GM18508 (cell line): ENCODE data around the gene TBC1D22A.

Experiments used
- ATAC-seq: cut with Tn5 transposase; IDR thresholded peaks from one replicate; pipeline ENCODE4 v1.9.1; 2021; ENCODE audit warnings: moderate number of reproducible peaks; ENCODE audit not compliant: insufficient read depth, unreplicated experiment

Gene TBC1D22A

DNA sequence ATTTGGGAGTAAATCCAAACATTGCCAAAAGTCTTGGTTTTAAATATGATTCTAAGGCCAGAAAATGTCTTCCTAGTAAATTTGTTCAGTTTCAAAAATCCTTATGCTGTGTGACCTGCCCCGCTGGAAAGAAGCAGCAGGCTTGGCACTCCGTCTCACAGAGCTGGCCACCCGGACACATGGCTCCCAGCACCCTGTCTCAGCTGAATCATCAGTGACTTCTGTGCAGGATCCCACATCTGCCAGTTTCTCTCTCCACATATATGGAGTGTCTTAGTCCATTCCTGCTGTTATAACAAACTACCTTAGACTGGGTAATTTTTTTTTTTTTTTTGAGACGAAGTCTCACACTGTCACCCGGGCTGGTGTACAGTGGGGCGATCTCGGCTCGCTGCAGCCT is 356.7 kb downstream of the TBC1D22A start:
- ATAC-seq, result no peak

DNA sequence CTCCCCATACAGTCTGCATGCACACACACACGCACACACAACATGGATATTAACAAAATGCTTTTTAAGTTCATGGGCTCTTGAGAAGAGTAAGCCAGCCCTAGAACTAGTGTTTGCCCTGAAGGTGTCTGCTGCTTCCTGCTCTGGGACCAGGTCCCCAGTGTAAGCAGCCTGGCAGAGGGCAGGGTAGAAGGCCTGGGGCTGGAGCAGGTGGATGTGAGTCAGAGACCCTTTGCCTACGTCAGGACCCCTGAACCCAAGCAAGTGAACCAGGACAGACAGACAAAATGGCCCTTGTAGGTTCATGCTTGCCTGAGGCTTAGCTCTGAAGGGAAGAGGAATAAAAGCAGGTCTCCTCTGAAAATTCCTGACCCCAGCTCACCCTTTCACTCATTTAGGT is 357.9 kb downstream of the TBC1D22A start:
- ATAC-seq, result no peak

DNA sequence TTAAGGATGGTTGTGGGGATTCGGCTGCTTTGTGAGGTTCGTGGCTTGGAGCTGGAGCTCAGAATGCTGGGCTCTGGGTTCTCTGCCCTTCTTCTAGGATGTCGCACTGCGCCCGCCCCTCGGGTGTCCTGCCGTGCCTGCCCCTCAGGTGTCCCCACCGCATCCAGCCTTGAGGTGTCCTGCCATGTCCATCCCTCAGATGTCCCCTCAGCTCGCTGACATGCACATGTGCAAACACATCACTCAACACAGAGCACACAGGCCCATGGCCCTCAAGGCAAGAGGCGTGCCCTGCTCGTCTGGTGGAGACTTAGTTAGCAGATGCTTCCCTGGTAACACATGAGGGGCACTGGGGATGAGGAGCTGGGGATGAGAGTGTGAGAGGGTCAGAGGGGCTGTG is 359.3 kb downstream of the TBC1D22A start:
- ATAC-seq, result no peak

DNA sequence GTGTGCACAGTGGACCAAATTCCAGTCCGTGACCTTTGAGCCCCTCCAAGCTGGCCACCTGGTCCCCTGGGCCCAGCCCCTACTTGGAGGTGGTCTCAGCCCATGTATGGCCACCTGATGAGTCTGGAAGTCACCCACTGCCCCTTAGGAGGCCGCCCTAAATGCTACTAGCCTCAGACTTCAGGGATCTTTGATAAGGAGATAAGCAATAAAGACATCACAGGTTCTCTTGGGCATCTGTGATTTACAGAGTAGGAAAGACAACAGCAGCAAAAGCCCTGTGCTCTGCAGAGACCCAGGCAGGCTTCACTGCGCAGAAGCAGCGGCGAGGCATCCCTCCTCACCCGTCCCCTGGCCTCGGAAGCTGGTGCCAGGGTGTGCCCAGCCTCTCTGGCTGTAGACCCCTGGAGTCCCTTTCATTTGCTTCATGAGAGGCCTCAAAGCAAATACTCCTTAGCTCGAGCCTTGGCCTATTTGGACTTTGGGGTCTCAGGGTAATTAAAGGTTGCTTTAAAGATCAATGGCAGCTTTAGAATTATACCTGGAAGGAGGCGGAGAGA is 360.1 kb downstream of the TBC1D22A start:
- ATAC-seq, result no peak

DNA sequence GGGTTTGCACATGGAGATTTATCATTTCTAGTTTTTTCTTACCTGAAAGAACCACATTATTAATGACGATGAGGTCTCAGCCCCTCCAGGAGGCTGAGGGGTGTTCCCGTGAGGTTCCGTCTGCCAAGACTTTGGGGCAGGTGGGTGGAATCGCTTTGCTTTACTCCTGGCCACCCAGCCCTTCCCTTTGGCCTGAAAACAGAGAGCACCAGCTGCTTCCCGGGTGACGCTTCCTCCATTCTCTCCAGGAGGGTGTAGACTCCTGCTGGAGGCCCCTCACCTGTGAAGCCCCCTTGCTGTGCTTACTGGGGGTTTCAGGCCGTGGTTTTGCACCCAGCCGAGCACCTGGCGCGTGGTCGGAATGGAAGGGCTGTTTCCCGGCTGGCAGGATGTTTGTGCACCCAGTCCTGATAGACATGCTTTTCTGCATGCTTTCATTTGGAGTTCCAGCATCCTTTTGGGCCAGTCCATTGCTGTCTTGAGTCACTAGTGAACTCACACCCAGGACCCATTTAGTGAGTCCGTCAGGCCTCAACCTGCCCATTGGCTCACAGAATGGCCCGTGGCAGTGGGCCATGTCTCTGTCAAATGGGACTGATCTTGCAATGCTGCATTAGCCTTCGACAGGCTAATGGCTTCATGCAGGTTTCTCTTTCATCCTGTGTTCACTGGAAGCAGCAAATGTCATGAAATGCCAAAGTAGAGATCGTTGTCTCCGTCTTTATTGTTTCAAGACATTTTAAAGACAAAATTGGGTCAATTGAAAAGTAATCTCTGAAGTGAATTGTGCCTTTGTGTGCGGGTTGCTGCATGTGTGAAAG is 360.8 kb downstream of the TBC1D22A start:
- no peak for ATAC-seq

DNA sequence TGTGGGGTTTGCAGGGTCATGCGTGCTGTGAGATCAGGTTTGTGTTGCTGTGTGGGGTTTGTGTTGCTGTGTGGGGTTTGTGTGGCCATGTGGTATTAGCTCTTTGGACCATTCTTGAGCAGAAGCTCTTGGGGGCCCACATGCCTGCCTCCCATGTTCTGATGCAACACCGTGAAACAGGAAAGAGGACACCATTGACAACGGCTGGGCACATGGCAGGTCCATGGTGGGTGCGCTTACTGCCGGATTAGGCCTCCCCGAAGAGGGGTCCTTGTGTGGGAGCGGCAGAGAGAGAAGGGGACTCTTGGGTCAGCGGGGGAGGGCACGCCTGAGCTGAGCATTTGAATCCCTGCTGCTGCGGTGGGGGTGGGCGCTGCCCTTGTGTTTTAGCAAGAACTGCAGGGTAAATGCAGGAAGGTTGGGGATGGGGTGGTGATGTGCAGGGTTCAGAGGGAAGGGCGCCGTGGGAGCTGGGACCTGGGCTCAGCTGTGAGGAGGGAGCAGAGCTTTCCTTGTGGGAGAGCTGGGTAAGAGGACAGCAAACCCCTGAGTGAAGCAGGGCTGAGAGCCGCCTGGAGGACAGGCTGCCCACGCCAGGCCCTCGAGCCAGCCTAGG is 361.5 kb downstream of the TBC1D22A start:
- no peak for ATAC-seq

DNA sequence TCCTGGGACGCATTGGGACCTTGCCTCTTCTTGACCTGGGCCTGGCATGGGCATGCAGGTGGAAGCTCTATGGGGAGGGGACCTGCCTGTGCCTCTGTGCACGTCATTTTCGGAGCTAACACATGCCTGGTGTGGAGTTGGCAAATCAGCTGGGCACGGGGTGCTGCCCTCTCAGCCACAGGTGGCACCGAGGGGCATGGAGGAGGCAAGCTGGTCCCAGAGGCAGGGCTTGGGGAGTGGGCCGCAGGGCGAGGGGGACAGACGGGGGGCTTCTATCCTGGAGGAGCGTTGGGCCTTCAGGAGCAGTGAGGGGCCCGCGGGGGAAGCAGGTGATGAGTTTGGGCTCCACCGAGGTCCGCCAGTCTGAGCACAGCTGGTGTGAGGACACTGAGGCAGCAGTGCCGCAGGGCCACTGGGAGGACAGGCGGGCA is 362.0 kb downstream of the TBC1D22A start:
- ATAC-seq, result no peak

DNA sequence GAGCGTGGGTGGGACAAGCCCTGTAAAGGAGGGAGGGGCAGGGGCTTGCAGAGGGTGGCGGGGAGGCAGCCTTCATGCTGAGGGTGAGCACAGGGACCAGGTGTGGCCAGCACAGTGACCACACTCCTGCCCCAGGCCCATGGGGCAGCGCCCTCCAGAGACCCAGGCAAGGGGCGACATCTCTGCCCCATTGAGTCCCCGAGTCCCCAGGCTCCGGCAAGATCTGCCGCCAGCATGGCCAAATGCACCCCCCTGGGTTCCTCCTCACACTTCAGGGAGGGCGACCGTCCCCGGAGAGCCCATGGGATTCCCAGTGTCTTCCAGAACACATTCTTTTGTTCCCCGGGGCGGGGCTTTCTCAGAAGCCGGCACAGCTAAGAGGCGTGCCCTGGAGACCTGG is 362.5 kb downstream of the TBC1D22A start:
- no peak for ATAC-seq

DNA sequence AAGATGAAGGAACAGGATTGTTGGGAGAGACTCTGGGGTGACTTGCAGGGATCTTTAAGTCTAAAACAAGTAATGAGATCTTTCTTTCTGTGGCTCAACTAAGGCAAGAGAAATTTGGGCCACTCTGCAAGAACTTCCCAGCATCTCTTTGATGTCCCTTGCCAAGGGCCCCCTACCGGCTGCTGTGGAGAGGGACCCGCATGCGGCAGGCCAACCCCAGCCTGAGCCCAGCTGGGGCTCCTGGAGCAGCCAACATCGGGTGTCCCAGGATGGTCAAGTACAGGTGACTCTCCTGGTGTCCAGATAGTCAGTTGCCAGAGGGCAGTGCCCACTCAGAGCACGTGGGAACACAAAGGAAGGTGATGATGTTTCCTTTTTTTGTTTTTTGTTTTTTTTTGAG is 363.2 kb downstream of the TBC1D22A start:
- ATAC-seq, result no peak

DNA sequence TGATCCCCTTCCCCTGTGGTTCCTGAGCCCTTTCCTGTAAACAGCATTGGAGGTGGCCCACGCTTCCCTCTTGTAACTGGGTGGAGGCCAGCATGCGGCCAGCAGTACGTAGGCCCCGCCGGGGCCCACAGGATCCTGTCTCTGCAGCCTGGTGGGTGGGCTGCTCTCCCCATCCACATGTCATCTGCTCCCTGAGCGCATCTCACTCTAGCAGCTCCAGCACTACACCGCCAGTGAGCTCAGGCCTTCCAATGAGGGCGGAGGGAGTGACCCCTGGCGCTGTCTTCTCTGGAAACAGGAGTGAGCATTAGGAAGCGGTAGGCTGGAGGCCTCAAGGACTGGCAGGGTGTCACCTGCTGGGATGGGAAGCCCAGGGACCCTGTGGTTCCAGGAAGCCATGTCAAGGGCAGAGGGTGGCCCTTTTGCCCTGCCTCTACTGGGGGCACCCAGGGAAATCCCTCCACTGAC is 363.9 kb downstream of the TBC1D22A start:
- no peak for ATAC-seq

DNA sequence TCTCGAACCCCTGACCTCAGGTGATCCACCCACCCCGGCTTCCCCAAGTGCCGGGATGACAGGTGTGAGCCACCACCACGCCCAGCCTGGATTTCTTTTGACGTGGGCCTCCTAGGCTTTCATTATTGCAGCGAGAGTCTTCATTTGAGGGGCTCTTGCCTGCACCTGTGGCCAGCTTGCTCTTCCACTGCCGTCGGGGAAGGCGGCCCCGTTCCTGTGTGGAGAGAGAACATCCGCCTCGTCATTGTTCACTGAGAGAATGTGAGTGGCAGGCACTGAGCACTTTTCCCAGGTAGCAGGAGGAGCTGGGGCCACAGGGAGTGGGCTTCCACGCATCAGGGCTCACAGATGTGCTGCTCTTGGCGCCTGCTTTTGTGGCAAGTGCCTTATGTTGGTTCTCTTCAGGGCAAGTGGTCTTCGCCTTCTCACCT is 365.0 kb downstream of the TBC1D22A start:
- no peak for ATAC-seq

DNA sequence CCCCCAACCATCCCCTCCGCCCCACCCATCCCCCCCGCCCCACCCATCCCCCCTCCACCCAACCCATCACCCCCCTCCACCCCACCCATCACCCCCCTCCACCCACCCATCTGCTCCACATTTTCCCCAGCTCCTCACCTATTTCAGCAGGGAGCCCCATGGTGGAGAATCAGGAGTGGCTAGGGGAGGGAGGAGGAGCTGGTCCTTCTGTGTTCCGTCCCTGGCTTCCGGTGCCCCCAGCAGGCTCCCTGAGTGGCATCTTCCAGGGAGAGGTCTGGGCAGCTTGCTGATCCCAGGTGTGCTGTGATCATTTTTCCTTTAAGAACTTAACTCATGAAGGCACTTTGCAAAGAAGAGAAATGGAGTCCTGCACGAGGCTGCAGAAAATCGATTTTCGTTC is 365.8 kb downstream of the TBC1D22A start:
- ATAC-seq, result no peak

DNA sequence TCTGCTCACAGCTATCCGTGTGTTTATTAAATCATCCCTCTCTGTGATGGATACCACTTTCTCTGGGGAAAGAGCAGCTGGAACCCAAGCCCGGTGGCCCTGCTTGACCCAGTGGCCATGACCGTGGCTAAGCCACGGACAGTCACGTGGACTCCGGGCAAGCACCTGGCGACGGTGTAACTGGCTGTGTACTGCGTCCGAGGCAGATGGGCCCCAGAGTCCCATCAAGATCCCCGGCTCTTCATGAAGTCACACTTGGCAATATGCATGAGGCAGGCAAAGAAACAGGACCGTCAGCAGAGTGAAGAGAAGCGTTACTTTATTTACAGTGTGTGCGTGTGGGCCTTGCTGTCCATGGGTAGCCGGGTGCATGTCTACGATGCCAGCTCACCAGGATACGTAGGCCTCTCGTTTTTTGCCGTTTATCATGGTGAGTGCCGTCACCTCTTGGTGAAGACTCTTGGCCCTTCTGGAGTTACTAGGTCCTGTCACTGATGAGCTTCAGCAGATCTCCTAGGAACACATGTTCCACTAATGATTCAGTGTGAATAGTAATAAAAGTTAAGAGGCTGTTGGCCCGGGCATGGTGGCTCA is 366.3 kb downstream of the TBC1D22A start:
- no peak for ATAC-seq

DNA sequence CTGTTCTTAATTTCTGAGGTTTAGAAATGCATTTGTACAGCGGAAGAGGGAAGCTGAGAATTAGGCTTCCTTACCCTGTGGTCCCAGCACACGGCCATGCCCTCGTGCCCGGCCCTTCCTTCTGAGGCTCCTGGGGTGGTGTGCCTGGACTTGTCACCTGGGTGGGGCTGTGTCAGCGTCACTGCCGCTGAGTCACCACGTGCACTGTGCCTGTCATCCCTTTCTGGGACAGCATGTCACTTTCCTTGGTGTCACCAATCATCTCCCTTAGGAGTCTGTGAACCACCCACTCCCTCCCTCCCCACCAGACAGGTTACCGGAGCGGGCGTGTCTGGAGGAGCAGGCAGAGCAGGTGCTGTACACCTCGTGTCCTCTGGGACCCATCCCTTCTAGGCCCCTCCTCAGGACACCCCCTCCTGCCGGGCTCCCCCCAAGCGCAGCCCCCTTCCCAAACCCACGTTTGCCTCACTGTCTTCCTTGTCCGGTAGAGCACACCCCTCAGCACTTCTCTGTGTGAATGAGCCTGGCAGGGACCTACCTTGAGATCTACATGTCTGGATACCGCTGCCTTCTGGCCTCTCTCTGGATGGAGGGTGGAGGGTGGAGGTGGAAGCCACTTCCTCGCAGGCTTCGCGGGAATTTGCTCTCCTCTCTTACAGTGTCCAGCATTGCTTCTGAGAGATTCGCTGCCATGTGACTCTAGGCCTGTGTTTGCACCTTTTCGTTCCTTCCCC is 367.6 kb downstream of the TBC1D22A start:
- no peak for ATAC-seq

DNA sequence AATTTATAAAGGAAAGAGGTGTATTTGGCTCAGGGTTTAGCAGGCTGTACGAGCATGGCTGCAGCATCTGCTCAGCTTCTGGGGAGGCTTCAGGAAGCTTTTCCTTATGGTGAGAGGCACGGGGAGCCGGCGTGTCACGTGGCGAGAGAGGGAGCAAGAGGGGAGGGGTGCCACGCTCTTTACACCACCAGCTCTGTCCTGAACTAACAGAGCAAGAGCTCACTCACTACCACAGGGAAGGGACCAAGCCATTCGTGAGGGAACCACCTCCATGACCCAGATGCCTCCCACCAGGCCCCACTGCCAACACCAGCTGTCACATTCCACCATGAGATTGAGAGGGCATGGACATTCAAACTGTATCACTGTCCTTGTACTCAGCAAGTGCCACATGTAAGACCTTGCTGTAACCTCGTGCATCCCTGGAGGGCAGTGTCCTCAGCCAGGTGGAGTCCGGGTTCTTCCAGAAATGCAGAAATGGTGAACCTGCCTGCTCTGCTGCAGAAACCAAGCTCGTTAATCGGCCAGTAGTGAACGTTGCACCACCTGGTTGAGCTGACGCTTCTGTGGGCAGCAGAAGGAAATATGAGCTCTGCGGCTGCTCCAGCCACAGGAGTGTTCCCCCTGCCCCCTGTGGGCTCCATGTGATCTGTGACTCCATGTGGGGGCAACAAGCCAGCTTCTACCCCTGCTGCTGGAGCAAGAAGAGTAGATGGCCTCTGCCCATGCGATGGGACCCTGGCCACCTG is 368.6 kb downstream of the TBC1D22A start:
- ATAC-seq, result no peak

DNA sequence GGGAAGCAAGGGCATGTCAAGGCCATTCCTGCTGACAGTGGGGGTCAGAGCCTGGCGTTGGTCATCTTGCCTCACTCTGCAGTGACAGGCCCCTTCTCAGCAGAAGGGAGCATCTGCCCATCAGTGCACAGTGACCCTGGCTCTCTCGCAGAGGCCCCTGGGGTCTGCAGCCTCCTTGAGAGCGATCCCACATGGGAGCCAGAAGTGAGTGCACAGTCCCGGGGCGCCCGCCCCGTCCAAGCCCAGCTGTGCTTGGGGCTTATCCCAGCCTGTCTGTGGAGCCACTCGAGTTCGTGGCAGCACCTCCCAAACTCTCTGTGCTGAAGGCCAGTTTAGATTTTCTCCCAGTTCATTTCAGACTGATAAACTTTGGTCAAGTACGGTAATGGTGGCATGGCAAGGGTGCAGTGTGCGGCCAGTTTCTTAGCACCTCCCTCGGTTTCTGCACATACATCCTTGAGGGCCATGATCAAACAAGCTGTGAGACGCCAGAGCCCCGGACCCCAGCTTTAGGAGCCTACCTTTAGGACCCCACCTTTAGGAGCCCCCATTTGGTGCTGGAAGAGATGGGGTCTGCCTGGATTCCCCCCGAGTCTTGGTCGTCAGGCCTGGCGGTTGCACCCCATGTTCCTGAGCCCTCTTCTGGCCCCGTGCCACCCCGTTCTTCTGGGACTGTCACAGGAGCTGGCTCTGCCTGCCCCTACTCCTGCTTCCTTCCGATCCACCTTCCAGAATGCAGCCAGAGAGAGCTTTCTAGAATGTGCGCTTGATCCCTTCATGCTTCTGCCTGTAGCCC is 369.4 kb downstream of the TBC1D22A start:
- no peak for ATAC-seq

DNA sequence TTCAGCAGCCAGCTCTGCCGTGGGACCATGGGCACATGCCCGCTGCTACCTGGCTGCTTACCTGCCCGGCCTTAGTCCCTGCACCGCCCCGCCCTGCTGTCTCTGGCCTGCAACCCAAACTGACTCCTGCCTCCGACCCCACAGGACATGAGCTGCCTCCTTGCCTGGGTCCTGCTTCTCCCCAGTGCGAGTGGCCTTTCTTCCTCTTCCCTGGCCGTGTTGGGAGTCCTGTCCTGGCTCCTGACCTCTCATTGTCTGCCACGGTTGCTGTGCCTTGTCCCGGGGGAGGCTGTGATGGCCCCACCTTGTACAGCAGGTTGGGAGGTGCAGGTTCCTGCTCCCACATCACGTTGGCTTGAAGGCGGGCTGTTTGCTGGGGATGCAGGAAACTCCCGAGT is 370.0 kb downstream of the TBC1D22A start:
- ATAC-seq, result no peak

DNA sequence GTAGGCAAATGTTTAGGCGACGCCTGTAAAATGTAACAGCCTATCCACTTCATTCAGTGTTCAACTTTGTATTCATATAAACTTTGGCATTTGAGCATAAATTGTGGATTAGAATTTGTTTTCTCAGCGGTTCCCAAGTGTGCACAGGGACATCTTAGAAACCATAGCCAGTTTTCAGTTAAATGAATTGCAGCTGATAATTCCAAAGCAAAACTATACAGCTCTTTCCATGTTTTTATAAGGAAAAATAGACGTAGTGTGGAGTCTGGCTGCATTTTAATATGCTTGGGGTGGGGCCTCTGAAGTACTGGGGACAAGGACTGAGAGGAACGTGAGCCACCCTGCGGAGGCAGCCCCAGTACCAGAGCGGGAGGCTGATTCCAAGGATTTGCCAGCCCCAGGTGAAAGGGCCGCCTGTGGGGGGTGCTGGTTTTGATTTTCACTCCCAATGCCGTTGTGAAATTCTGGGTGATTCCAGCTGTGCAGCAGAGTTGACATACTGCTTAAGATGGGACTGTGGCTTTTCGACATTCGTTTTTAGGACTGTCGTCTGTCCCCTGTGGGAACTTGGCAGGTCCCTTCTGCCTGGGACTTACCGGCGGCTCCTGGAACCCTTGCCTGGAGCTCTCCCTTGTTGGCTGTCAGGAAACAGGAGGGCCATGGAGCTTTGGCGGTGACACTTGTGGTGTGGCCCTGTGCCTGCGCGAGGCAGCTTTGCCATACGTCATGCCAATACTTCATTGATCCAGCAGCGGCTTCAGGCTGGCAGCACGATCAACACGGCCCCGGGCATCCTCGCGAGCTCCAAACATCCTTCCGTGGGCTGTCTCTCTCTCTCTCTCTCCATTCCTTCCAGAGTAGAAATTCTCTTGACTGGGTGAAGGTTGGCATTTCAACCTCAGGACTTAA is 370.9 kb downstream of the TBC1D22A start:
- ATAC-seq, result no peak
